Measurements from ENCODE around the gene RDX.

The RDX gene

GRCh38 chr11:110169738-110170137, 126.7 kb downstream of the RDX start:
- FAIRE-seq = no peak

GRCh38 chr11:110168033-110168803, 128.2 kb downstream of the RDX start:
- FAIRE-seq = no peak

GRCh38 chr11:110165039-110165925, 131.1 kb downstream of the RDX start:
- FAIRE-seq = no peak

GRCh38 chr11:110162216-110162615, 134.2 kb downstream of the RDX start:
- FAIRE-seq = no peak

- no peak for FAIRE-seq
Observed at GRCh38 chr11:110161061-110161460, 135.4 kb downstream of the RDX start.

GRCh38 chr11:110160437-110160836, 136.0 kb downstream of the RDX start:
- FAIRE-seq = no peak

- no peak for FAIRE-seq
Observed at GRCh38 chr11:110160016-110160415, 136.4 kb downstream of the RDX start.

- no peak for FAIRE-seq
Observed at GRCh38 chr11:110159476-110159875, 136.9 kb downstream of the RDX start.

GRCh38 chr11:110158317-110159200, 137.9 kb downstream of the RDX start:
- no peak for FAIRE-seq

- FAIRE-seq = no peak
Observed at GRCh38 chr11:110156503-110156902, 139.9 kb downstream of the RDX start.

GRCh38 chr11:110153474-110153873, 142.9 kb downstream of the RDX start:
- FAIRE-seq = no peak

- FAIRE-seq = no peak
Observed at GRCh38 chr11:110152199-110152598, 144.2 kb downstream of the RDX start.

GRCh38 chr11:110148775-110149744, 147.4 kb downstream of the RDX start:
- FAIRE-seq = no peak

GRCh38 chr11:110147962-110148709, 148.3 kb downstream of the RDX start:
- no peak for FAIRE-seq

GRCh38 chr11:110141812-110142211, 154.6 kb downstream of the RDX start:
- no peak for FAIRE-seq

GRCh38 chr11:110134110-110134509, 162.3 kb downstream of the RDX start:
- no peak for FAIRE-seq

- no peak for FAIRE-seq
Observed at GRCh38 chr11:110133160-110133559, 163.3 kb downstream of the RDX start.

- FAIRE-seq = no peak
Observed at GRCh38 chr11:110131386-110132123, 164.9 kb downstream of the RDX start.

GRCh38 chr11:110130642-110131238, 165.7 kb downstream of the RDX start:
- no peak for FAIRE-seq

- FAIRE-seq = no peak
Observed at GRCh38 chr11:110128161-110128560, 168.3 kb downstream of the RDX start.
